GM18517 (cell line): ENCODE results near the gene ESAM.

ENCODE experiments used
- ATAC-seq: cut with Tn5 transposase; IDR thresholded peaks from one replicate; pipeline ENCODE4 v1.9.1; 2021; ENCODE audit warnings: mild to moderate bottlenecking, moderate library complexity; ENCODE audit not compliant: unreplicated experiment

The ESAM gene, protein sequence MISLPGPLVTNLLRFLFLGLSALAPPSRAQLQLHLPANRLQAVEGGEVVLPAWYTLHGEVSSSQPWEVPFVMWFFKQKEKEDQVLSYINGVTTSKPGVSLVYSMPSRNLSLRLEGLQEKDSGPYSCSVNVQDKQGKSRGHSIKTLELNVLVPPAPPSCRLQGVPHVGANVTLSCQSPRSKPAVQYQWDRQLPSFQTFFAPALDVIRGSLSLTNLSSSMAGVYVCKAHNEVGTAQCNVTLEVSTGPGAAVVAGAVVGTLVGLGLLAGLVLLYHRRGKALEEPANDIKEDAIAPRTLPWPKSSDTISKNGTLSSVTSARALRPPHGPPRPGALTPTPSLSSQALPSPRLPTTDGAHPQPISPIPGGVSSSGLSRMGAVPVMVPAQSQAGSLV

DNA sequence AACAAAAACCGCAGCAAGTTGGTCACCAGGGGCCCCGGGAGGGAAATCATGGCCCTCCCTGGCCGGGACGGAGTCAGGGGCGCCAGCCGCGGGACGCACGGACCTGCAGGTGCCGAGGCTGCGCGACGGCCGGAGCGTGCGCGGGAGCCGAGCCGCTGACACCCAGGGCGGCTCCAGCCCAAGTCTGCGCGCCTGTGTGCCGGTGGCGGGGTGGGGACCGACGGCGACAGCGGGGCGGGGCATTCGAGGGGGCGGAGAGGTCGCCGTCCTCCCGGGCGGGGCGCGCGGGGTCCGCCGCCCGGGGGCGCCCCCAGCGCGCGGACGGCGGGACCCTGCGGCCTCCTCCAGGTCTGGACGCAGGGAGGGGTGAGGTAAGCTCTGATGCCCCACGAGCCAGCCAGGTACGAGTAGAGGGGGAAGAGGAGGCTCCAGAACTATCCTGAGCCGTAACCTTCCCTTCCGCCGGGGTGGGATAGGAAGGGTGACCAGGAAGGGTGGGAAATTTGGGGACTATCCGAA, at the start of gene ESAM:
Gene ESAM (minus strand): TSS at position 186 of the 519 bp plus-strand sequence. CDS start 136 bp downstream, at position 50.
- peak; percentile 29 for ATAC-seq

DNA sequence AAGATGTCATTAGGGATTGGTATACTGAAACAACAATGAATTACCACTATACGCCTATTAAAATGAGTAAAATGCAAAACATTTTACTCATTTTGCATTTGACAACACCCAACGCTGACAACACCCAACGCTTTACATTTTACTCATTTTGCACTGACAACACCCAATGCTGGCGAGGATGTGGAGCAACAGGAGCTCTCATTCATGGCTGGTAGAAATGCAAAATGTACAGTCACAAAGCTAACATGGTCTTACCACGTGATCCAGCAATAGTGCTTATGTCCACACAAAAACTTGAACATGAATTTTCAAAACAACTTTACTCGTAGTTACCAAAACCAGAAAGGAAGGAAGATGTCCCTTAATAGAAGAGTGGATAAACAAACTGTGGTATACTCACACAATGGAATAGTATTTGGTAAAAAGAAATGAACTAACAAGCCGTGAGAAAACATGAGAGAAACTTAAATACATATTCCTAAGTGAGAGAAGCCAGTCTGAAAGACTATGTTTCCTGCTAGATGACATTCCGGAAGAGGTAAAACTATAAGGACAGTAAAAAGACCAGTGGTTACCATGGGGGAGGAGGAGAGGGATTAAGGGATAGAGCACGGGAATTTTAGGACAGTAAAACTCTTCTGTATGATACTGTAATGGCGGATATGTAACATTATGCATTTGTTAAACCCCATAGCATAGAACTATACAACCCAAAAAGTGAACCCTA, 49.5 kb upstream of the ESAM start:
- ATAC-seq: no peak

DNA sequence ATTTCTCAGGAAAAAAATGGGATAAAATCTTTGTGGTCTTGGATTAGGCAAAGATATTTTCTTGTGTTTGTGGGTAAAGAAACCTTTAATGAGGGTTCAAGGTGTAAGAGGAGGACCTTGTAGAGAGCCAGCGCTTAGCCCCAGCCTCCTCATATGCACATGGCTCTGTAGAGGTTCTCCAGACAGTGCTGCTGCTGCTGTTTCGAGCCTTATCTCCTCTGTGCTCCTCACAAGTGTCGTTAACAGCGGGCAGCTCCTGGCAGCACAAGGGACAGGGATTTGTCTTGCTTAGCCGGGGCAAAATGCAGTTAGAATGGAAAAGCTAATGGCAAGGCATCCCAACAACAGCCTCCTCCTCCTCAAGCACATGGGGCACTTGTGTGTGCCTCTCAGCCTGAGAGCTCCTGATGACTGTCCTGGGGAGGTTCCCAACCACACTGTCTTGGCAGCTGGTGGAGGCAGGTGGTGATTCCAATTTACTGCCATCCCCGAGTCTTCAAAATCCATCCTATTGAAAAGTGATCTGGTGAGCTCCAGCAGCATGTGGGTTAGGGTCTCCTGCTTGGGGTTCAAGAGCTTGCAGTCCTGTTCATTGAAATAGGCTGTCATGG, 45.7 kb upstream of the ESAM start:
- no peak for ATAC-seq

DNA sequence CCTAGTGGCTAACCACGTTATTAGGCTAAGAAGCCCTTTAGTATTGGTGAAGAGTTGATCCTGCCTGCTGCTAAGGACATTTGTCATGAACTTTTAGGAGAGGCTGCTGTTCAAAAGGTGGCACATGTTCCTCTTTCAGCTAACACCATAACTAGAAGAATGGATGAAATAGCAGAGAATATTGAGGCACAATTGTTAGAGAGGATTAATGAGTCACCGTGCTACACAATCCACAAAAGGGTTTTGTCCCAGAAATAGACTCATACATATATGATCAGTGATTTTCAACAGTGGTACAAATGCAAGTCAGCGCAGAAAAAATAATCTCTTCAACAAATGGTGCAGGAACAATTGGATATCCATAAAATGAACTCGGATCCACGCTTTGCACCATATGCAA, 45.1 kb upstream of the ESAM start:
- no peak for ATAC-seq

DNA sequence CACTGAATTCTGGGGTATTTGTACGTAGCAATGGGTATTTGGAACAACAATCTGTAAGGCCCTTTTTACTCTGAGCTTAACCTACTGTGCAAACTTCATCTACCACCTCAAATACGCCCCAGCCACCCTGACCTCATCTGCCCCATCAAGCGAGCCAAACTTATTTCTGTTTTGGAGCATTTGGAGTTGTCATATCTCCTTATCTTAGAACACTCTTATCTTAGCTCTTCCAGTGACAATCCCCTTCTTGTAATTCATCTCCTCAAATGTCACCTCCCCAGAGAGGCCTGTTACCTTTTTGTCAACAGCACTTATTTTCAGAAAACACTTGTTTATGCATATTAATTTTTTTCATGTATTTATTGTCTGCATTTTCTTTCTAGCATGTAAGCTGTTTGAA, 42.8 kb upstream of the ESAM start:
- ATAC-seq: no peak

DNA sequence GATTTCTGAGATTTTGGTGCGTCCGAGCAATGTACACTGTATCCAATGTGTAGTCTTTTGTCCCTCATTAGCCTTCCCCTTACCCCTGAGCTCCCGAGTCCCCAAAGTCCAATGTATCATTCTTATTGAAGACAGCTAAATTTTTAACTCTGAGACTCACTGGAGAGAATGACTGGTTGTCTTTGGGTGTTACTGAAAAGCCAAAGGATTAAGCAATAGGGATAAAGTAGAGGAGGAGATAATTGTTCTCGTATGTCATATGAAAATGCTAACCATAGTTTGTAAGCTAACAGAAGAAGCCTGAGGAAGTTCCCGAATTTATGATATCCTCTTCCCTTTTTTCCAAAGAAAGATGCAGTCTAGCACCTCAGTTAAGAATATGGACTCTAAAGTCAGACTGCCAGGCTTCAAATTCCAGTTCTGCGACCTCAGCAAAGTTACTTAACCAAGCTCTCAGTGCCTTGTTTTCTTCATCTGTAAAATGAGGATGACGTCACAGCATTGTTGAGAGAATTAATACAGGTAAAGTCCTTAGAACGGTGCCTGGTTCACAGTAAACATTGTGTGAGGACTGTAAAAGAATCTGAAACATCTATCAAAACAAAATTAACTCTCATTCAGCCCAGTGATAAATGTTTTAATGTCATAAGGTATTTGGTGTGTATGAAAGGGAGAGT, 39.7 kb upstream of the ESAM start:
- no peak for ATAC-seq

DNA sequence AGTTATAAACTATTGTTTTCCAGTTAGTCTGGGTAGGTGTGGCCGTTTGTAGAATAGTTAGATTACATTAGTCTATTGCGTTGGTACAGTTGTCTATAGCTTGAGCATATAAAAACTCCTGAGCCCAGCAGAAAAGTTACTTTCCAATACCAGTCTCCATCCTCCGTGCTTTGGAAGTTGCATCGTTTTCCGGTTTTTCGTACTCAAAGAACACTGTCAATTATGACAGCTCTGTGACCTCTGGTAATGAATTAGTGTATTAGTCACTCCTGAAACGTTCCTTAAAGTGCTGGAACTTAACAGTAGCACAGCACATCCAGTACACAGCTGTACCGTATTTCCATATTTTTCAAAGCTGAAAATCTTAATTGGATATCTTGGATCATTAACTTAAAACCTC, 38.9 kb upstream of the ESAM start:
- ATAC-seq: no peak

DNA sequence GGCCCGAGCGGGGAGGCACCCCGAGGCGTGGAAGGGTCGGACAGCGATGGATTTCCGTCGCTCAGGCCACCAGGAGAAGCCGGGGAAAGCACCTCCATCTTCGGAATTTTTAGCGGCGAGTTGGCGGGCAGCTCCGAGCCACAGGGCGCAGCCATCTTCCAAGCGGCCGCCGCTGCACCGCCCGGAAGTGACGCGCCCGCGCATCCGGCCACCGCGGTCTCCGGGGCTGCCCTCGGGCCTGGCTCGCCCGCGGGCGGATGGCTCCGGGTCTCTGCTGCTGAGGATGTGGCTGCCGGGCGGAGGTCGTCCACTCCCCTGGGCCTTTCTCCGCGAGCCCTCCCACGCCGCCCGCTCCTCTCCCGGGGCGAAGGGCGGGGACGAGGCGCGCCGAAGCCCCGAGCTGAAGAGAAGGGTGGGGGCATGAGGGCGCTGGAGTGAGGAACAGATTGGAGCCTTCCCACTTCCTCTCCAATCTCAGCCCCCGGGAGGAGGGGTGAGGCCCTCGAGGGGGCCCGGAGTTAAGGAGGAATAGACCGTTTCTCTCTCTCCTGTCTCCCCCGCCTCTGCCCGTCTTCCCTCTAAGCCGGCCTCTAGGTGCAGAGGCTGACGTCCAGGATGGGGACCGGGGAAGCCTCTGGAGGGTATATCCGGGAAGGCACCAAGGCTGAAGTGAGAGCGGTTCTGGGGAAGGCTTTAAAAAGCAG, 38.3 kb upstream of the ESAM start, which contains the start of gene MSANTD2:
Gene MSANTD2 (minus strand): TSS at position 181 of the 704 bp plus-strand sequence. CDS start 26 bp downstream, at position 155.
- peak; percentile 82 for ATAC-seq

DNA sequence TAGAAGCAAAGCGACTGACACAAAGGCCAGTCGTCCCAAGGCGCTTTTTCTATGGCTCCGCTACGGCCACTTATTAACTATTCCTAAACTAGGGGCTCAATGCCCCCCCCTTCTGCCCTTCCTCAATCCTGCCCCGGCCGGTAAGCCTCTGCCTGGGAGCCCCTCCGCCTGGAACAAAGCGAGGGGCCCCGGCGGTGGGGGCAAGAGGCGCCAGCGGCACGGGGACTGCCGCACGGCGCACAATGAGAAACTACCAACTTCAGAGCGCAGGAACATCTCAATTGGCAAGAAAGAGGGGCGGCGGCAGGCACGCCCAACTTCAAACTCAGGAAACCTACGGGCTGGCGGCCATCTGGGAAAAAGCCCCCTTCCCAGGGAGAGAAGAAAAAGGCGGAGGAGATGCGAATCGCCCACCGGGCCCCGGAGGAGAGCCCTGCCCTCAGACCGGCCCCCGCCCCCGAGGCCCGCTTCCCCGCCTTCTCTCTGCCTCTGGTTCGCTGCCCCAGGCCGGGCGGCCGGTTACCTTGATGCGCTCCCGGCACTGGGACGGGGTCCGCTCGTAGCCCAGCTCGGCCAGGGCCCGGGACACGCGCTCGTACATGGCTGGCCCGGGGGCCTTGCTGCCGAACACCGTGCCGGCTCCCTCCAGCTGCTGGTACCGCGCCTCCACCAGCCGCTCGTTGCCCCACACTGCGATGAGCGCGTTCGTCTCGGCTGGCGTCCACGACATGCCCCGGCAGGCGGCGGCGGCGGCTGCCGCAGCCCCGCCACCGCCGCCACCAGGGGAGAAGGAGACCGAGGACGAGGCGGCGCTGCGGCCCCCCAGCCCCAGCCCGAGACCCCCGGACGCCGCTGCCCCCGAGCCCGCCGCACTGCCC, 37.5 kb upstream of the ESAM start:
- ATAC-seq: peak; percentile 42

DNA sequence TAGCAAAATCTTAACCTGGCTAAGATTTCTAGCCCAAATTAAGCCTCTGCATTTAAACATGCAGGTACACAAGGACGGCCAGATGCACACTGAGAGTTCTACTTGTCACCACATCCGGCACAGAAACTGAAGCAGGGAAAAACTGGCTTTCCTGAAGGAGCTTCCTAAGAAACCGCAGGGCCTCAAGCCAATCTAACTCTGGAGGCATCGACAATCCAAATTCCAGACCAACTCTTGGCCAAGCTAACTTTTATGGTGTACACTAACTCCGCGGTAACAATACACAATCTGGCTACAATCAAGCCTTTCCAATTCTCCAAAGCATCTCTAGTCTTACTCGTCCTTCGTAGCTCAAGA, 36.9 kb upstream of the ESAM start:
- peak; percentile 18 for ATAC-seq

DNA sequence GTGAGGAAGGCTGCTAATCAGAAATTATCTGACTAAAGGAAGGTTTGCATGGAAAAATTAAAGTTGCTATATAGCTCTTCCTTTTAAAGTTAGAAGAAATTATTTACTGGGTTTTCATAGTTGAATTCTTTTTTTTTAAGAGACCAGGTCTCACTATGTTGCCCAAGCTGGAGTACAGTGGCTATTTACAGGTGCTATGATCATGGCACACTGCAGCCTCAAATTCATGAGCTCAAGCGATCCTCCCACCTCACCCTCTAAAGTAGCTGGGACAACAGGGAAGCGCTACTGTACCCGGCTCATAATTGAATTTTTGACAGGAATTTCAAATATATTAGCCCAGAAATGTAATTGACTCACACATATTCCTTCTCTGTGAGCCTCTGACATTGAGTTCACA, 34.2 kb upstream of the ESAM start:
- ATAC-seq: no peak

DNA sequence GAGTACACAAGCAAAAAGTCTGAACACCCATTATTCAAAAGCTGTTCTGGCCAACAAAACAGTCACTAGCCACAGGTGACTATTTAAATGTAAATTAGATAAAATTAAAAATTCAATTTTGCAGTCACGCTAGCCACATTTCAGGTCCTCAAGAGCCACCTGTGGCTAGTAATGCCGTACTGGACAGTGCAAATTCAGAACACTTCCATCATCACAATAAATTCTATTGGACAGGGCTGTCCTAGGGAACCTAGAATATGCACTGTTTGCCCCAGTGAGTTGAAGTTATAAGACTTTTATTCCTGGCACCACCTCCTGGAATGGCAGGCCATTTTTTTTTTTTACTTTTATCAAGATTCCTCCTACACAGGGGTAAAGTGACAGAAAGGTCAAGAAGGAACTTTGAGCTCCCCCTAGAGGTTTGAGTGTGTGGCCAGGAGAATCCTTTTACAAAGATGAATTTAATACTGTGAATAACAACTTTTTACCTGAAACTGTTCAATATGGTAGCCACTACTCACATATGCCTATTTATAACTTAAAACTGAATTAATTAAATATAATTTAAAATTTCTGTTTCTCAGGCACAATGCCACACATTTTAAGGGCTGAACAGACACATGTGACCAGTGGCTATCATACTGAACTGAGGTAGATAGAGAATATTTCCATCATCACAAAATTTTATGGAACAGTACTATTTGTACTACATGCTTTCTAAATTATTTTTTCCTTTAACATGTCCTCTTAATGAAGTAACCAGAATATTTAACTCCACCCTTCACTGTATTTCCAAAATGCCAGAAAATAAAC, 31.6 kb upstream of the ESAM start:
- peak; percentile 63 for ATAC-seq

DNA sequence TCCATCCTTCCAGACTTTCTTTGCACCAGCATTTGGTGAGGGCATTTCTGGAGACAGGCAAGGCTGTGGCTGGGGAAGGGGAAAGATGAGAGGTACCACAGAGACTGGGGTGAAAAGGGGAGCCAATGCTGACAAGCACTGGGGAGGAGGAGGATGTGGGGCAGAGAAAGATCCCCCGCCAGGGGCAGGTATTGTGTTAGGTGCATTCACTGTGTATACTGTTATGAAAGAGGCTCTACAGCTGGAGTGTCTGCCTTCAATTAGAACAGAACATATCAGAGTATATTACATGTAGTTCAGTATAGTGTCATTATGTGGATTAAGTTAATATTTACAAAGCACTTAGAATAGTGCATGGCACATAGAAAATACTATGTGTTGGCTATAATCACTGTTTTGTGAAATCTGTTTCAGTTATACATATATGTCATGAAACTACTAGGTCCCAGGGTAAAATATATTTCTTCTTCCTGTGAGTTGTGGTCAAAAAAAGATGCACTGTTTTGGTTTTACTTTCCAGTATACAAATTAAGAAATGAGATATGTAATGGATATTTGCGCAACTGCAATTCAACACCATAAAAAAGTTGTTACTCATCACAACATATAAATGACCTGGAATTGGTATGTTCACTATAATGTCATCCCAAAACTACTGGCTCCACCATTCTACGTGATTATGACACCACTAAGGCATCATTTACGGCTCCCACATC, 29.7 kb upstream of the ESAM start:
- ATAC-seq: peak; percentile 84

DNA sequence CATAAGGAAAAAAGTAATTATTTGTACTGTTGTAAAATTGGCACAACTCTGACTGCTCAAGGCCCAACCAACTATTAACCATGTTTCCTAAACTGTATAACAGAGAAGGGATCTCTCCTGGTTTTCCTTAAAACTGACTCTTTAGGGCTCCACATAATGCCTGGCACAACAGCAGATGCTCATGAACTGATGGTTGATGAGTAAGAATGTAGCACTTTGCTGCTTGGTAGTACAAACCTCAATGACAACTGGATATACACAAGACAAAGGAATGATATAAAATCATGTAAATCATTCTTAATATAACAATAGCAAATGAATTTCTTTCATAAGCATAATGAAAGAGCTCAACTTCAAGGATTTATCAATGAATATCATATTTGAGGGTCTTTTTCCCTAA, 26.4 kb upstream of the ESAM start:
- no peak for ATAC-seq

DNA sequence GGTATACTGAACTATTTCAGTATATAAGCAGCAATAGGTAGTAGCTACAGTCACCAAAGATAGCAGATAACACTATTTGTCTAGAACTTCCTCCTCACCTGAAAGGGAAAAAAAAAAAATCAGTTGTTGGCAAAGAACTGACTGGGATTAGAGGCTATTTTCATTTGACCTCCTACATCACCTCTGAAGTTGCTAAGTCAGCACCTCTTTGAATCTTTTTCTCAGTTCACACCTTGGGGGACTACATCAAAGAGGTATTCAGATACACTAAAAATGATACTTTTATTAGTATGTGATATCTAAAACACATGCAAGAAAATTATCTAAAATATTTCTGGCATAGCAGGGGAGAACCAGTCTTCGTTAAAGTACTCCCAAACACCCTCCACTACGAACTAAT, 22.0 kb upstream of the ESAM start:
- ATAC-seq: no peak

DNA sequence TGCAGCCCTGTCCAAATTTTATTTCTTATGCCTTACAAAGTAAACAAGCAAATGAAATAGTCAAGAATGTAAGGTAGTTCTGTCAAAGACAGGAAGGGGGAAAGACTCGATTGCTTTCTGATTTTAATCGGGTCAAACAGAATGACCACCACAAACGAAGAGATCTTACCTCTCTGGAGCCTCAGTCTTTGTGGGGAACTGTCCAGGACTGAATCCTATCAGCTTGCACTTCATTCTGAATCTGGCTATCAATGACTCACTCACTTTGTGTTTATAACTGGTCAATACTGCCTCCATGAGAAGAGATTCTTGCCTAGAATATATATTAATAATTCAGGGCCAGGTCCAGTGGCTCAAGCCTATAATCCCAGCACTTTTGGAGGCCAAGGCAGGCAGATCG, 20.9 kb upstream of the ESAM start:
- ATAC-seq: no peak

DNA sequence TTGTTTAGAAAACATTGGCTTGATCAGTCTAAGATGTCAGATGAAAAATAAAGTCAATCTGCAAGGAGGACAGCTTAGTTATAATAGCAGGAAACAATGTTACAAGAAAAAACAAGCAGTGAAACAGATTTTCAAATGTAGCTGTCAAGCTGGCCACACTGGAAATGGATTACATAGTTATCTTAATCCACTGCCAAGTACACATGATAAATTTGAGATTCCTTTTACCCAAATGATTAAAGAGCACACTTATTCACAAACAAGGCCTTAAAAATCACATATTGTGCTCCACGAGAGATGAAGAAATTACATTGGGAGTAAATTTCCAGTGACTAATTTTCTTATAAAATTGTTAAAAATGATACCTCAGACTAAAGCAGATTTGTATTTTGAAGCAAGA, 17.5 kb upstream of the ESAM start:
- no peak for ATAC-seq

DNA sequence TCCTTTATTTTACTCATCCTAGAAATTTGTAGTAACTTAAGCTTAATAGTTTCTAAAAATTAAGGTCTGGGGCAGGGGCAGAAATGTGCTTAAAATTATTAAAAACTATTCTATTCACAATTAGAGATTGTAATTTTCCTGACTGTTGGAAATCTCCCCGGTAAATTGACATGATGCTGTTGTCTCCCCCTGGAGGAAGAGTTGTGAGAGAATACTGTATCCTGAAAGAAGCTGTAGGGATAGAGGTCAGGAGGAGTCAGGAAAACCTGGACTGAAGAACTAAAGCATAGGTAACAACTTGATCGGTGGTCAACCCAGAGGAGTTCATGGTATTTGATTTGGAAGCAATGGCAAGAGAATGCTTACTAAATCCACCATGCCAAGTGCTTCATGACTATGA, 16.2 kb upstream of the ESAM start:
- ATAC-seq: no peak
